Measurements from ENCODE around the gene SEC24A. TPM values are rescaled to one million over a fixed set of nuclear protein-coding genes. Genes with fewer than 3 reads are reported as not detected.

The SEC24A gene
- total RNA-seq, 1 experiment from 2014 or later = 30.4 TPM

GRCh38 chr5:134662971-134663370 is 14.4 kb downstream of the SEC24A start:
- peaks cover 4% of the 10 kb centered on the region; the same call in 1 of the 2 replicates for H3K79me2 ChIP-seq (ENCODE audit: insufficient read depth, low read length)
- DNase-seq = no peak
- H2BK15ac ChIP-seq (ENCODE audit: low read depth, low read length) = no peak overlapping the region
- no peak overlapping the region for H4K5ac ChIP-seq (ENCODE audit: insufficient read length, low read depth, low read length)
- Mint-ChIP-seq H3K4me3 (no peak overlapping the region), H3K27ac (no peak overlapping the region; a peak in 1 of 7 replicates), H3K27me3 (ENCODE audit: low read depth) (no peaks in the 10 kb centered on the region), H3K36me3 (ENCODE audit: insufficient read depth in 1 of 3, low read depth in 3 of 3) (peaks cover 8 to 32% (median 25%) of the 10 kb centered on the region in 3 experiments; a peak in 6 of 7 replicates), H3K9me3 (no peaks in the 10 kb centered on the region), H3K4me1 (peaks cover 0 to 3% of the 10 kb centered on the region in 2 experiments; a peak in 1 of 4 replicates)
- no peak overlapping the region for H2BK5ac ChIP-seq (ENCODE audit: insufficient read length, low read length)
- TF ChIP-seq, protein P1, sequence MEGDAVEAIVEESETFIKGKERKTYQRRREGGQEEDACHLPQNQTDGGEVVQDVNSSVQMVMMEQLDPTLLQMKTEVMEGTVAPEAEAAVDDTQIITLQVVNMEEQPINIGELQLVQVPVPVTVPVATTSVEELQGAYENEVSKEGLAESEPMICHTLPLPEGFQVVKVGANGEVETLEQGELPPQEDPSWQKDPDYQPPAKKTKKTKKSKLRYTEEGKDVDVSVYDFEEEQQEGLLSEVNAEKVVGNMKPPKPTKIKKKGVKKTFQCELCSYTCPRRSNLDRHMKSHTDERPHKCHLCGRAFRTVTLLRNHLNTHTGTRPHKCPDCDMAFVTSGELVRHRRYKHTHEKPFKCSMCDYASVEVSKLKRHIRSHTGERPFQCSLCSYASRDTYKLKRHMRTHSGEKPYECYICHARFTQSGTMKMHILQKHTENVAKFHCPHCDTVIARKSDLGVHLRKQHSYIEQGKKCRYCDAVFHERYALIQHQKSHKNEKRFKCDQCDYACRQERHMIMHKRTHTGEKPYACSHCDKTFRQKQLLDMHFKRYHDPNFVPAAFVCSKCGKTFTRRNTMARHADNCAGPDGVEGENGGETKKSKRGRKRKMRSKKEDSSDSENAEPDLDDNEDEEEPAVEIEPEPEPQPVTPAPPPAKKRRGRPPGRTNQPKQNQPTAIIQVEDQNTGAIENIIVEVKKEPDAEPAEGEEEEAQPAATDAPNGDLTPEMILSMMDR (conservative IDR thresholded peaks at IDR 0.05) = no peak
- no peaks in the 10 kb centered on the region for H3K23me2 ChIP-seq (ENCODE audit: insufficient read length, low read depth, low read length, poor library complexity, severe bottlenecking)
- no peak overlapping the region for H4K8ac ChIP-seq (replicated peaks; ENCODE audit: insufficient read length, low read depth, low read length)
- H3K18ac ChIP-seq (ENCODE audit: insufficient read length, low read depth, low read length) = no peak overlapping the region
- no peaks in the 10 kb centered on the region for H3K9me3 ChIP-seq (ENCODE audit: control insufficient read depth, low read depth, low read length)
- no peak overlapping the region for H3K4me2 ChIP-seq (ENCODE audit: insufficient read depth, insufficient read length, low read length)
- no peak overlapping the region for H2AK5ac ChIP-seq (ENCODE audit: insufficient read length, low read length)
- H3T11ph ChIP-seq (ENCODE audit: low read length) = no peak overlapping the region
- H4K91ac ChIP-seq (ENCODE audit: insufficient read length, low read depth, low read length) = no peak overlapping the region
- no CpG with 5 or more reads among the region's 4 CpGs for WGBS (ENCODE audit: extremely low coverage, insufficient read length, low lambda C conversion rate)
- no peak overlapping the region for H3K4ac ChIP-seq (ENCODE audit: low read depth, low read length)
- no peak overlapping the region for H2BK120ac ChIP-seq (ENCODE audit: low read depth, low read length, poor library complexity, severe bottlenecking)
- no peak overlapping the region for H3K56ac ChIP-seq (ENCODE audit: insufficient read length, low read depth, low read length)
- no peak overlapping the region for H3K9ac ChIP-seq (ENCODE audit: extremely low read depth, insufficient read length, low read length)
- H2AFZ ChIP-seq (ENCODE audit: low read length) = no peak overlapping the region
- no peaks in the 10 kb centered on the region for H3K27me3 ChIP-seq (ENCODE audit: insufficient read depth, low read length)
- H2BK12ac ChIP-seq (ENCODE audit: insufficient read length, low read depth, low read length) = no peak overlapping the region
- H3K79me1 ChIP-seq (ENCODE audit: insufficient read depth, low read depth, low read length, poor library complexity, severe bottlenecking) = no peaks in the 10 kb centered on the region
- H4K20me1 ChIP-seq (ENCODE audit: control insufficient read depth, insufficient read depth, insufficient read length) = no peaks in the 10 kb centered on the region
- H3K14ac ChIP-seq (ENCODE audit: insufficient read depth, low read length) = no peak overlapping the region
- no peak overlapping the region for H3K23ac ChIP-seq (ENCODE audit: insufficient read length, low read depth, low read length)
- H3K27ac ChIP-seq (ENCODE audit: insufficient read length, low read depth, low read length) = no peak overlapping the region
- no peaks in the 10 kb centered on the region for H3K4me1 ChIP-seq (ENCODE audit: insufficient read depth, low read length)
- no peak overlapping the region for H2BK20ac ChIP-seq (ENCODE audit: low read depth, low read length, poor library complexity, severe bottlenecking)
